ENCODE data around the gene KANSL3. TPM values are rescaled to one million over a fixed set of nuclear protein-coding genes. Genes with fewer than 3 reads are reported as not detected.
A peak's percentile ranks its signal among the peaks of the same experiment; 100 is the strongest.
"Not testable (repeated sequence)": the region's sequence is repeated elsewhere in the genome, so short reads cannot be mapped to it uniquely, and the experiment has no call there.

The KANSL3 gene
- total RNA-seq, 1 donor from 2014 or later = 21.6 TPM

DNA sequence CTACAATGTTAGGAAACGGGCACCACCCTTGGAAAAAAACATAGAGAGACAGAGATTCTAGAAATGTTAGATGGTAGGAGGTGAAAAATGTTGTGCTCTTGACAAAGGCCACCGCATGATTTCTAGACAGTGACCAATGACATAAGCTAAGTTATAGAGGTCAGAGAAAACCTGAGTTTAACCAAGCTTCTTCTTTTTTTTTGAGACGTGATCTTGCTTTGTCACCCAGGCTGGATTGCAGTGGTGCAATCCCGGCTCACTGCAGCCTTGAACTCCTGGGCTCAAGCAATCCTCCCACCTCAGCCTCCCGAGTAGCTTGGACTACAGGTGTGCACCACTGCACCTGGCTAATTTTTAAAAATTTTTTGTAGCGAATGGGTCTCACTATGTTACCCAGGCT is 17.4 kb upstream of the KANSL3 start:
- DNase-seq (ENCODE audit: low read depth in 2 of 2) = no peak

DNA sequence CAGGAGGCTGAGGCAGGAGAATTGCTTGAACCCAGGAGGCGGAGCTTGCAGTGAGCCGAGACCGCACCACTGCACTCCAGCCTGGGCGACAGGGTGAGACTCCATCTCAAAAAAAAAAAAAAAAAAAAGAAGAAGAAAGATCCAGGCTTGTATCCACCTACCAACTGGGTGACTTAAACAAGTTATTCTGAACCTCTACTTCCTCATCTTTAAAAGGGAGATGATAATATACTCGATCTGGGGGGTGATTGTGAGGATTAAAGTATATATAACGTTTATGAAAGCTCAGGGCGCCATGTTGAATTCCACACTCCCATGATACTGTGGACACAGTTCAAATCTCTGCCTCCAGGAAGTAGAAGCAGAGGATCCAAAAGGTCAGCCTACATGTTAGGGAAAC is 16.7 kb upstream of the KANSL3 start:
- not testable (repeated sequence) for DNase-seq (ENCODE audit: low read depth in 2 of 2)

DNA sequence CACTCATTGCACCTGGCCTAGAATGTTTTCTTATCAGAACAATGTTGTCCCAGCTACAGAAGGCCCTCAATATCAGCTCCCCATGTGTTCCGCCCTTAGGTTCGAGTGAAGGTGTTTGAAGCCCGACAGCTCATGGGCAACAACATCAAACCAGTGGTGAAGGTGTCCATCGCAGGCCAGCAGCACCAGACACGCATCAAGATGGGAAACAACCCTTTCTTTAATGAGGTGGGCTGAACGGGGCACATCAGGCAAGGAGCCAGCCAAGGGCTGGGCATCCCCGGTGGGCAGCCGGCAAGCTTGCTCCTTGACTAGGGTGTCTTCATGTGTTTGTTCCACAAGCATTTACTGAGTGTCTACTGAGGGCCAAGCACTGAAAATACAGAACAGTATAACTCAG is 13.7 kb upstream of the KANSL3 start:
- DNase-seq (ENCODE audit: low read depth in 2 of 2) = no peak

DNA sequence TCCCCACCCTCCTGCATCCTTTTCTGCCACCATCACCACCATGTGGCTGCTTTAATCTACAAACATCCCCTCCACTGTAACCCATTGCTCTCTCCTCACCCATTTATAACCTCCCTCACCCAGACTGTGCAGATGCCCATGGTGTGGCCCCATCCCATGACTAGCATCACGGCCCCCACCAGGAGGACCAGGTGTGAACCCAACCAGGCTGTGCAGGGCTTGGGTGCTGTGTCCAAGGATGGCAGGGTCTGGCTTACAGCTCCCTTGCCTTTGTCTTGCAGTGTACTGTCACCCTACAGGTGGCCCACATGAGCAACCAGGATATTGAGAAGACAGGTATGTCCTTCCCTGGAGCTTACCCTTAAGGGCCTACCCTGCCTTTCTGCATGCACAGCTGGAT is 11.2 kb upstream of the KANSL3 start:
- no peak for DNase-seq (ENCODE audit: low read depth in 2 of 2)

DNA sequence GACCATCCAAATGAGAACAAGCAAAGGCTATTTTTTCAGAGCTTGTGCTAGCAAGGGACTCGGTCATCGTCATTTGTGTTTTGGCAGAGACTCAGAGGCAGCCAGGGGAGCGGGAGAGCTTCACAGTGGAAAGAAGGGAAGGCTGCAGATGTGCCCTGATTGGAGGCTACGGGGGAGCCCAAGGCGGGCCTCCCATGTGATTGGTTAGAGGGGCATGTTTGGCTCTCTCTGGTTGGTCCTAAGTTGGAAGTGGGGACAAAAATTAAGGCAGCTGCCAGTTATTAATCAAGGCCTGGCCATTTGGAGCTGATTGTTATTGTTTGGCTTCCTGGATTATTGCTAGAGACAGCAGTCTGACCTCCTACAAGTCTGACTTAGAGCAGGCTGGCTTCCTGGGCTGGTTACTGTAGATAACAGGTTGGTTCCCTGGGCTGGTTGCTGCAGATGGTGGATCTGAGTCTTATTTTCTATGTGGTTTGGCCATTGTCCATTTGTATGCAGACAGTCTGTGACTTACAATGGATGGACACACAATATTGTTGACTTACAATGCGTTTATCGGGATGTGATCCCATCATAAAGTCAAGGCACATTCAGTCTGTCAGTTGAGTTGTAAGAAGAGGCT is 10.3 kb upstream of the KANSL3 start:
- no peak for DNase-seq (ENCODE audit: low read depth in 2 of 2)

DNA sequence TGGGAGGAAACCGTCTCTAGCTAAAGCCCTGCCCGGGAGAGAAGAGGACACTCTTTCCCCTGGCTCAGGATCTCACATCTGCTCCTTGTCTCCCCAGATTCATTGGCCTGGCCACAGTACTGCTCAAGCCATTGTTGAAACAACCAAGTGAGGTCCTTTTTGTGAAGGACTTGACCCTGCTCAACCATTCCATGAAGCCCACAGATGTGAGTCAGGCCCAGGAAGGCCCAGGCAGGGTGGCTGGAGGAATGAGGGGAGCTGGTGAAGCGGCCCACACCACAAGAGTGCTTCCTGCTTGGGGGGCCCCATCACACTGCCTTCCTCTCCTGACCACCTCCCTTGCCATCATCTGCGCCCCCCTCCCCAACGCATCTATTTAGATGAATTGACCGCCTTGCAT is 9.6 kb upstream of the KANSL3 start:
- DNase-seq (ENCODE audit: low read depth in 2 of 2) = no peak

DNA sequence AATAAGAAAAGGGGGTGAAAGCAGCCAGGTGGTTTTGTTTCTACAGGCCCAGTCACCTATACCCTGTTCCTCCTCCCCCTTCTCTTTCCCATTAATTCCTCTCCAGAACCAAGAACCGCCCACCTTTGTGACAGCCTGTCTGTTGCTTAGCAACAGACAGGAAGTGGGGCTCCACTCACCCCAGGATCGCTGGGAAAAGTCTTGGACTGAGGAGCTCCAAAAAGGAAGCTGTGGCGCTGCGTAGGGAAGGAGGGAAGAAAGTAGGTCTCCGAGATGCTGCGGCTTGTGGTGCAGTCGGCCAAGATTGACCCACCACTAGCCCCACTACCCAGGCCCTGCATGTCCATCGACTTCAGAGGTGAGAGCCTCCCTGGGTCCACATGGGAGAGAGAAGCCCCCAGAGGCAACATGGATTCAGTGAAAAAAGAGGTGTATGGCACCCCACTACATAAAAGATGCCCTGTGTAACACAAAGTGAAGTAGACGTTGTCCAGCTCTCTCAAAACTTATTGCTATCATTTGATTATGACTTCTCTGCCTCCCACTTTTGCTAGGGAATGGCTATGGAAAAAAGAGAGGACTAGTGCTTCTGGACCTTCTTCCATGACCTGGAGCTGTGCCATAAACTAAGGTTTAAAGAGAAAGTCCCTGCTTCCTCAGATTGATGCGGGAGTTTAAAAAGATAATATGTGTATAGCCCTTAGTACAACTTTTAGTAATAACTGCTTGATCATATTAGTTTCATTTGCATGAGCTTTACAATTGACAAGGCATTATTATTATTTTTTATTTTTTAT is 4.7 kb upstream of the KANSL3 start, which contains the start of gene FER1L5:
Gene FER1L5 (plus strand): TSS at position 201 of the 797 bp plus-strand sequence. CDS start 73 bp downstream, at position 274.
- DNase-seq (ENCODE audit: low read depth in 2 of 2) = no peak

DNA sequence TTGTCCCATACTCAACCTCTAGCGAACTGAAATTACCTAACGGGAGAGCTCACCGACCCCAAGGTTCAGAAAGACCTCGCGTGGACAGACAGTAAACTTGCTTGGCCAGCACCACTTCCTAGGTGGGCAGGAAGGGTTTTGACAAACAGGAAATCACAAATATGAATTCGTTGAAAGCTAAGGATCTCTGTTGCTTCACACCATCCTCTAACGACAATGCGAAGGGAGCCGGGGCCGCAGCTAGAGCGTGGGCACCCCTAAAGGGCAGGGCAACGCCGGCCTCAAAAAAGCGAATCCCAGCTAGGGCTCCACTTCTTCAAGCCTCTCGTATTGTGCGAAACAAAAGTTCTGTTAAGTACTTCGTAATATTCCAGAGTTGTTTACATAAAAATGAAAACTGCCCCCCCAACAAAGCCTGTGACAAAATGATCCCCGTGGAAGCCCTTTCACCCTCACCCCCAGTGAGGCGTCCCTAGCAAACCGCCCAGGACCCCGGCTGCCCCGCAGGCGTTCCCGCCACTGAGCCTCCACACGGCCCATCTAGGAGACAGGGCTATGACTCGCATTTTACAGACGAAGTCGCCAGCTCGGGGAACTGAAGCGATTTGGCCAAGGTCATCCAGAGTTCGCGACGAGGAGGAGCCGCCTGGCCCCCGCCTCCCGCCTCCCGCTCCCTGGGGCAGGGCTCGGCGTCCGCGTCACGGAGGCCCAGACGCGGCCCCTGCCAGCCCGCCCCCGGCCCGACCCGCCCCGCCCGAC is 548 bp downstream of the KANSL3 start:
- DNase-seq (ENCODE audit: low read depth in 2 of 2) = peak; percentile 80 to 90

DNA sequence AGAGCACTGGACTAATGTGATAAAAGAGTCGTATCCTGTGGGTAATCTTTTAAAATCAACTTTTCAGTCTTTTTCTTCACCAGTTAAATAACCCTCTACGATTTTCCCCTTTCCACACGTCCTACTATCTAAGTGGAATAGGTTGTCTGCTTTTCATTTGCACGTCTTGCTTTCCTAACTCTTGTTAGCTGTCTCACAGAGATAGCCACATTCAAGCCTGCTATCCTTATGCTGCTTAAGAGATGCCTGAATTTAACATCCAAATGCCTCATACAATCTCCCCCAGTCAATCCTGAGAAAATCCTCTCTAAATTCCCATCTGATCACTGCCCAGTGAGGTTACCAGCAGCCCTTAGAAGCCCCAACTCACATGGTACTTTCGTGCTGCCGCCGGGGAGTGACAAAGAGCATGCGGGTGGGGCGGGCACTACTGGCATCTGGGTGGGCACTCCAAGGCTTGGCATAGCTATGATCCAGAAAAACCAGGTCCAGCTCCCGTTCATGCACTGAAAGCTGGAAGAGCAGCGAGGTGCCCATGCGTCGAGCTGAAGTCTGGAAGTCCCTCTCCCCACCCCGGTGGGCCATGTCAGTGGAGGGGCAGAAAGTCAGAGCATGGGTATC is 1.5 kb downstream of the KANSL3 start:
- DNase-seq (ENCODE audit: low read depth in 2 of 2) = peak; percentile 20 to 23

DNA sequence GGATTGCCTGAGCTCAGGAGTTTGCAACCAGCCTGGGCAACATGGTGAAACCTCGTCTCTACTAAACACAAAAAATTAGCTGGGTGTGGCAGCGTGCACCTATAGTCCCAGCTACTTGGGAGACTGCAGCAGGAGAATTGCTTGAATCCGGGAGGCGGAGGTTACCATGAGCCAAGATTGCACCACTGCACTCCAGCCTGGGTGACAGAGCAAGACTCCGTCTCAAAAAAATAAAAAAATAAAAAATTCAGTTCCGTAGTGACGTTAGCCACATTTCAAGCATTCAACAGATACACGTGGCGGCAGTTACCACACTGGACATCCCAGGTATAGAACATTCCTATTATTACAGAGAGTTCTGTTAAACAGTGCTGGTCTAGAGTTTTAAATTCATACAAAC is 4.5 kb downstream of the KANSL3 start:
- DNase-seq (ENCODE audit: low read depth in 2 of 2) = no peak

DNA sequence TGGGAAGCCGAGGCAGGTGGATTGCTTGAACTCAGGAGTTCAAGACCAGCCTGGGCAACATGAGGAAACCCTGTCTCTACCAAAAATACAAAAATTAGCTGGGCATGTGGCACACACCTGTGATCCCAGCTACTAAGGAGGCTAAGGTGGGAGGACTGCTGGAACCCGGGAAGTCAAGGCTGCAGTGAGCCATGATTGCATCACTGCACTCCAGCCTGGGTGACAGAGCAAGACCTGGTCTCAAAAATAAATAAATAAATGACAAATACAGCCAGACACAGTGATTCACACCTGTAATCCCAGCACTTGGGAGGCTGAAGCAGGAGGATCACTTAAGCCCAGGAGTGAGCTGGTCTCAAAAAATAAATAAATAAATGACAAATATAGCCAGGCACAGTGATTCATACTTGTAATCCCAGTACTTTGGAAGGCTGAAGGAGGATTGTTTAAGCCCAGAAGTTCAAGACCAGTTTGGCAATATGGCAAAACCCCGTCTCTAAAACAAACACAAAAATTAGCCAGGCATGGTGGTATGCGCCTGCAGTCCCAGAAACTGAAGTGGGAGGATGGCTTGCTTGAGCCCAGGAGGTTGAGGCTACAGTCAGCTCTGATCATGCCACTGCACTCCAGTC is 6.2 kb downstream of the KANSL3 start:
- no peak for DNase-seq (ENCODE audit: low read depth in 2 of 2)

DNA sequence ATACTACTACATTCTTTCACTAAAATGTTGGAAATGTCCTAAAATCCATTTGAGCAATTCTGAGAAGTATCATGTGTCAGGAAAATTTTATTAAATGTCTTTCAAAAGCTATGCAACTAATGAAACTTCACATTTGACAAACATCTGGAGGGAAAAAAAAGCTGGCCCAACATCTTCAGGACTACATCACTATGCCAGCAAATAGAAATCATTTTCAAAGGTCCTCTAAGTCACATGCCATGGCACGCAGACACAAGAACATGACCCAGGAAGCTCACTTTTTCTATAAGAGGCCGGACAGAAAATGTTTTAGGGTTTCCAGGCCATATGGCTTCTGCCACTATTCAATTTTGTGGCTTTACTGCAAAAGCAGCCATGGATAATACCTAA is 11.6 kb downstream of the KANSL3 start:
- DNase-seq (ENCODE audit: low read depth in 2 of 2) = no peak

DNA sequence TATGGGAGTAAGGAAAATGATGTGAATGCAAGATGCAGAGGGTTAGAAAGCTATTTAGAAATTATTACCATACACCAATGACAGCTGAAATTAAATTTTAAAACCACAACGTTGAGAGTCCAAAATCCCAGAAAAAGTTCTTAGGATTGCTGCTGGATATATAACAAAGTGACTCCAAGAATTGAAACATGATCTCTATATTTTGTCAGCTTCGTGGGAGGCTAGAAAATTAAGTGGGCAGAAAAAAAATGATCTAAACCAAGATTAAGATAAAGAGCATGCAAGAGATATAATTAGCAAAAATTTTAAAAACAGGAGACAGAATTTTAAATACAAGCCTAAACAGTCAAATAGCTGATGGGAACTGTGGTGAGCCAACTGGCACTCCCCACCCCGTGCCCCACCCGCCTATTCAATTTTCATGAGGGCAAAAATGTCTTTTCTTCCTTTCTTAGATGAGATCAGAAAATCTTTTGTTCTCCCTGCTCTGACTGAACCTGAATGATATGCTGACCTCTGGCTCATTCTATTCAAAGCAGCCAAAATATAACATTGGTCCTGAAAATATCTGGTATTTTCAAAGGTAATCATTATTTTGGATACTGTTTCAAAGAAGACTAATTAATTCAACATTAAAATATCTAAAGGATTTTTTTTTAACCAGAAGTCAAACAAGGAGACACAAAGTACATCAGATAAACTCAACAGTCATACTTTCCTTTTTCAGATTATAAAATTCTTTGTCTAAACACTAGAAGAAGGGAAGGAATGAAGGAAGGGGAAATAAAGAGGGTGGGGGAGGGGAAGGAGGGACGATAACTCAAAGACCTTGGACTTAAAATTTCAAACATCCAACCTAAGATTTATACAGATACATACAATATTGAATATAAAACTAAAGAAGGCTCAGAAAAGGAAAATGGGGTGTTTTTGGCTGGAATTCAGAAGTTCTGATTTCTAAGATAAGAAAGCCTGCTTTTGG is 12.2 kb downstream of the KANSL3 start:
- DNase-seq (ENCODE audit: low read depth in 2 of 2) = peak in 1 of 2 donors; percentile 17

DNA sequence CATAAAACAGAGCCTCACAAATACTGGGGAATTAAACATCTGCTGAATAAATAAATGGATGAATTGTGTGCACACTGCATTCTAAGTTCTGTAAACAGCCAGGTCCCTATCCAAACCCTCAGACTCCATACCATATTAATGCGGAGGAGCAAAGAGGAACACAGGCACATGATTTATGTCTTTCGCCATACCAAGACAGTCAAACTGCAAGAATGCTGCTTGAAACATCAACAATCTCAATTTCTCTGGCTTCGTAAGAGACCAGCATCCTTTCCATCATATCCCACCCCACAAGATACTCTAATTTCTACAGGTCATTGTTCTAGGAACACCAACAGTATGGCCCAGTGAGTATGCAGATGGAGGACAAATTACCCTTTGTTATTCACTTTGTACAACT is 15.0 kb downstream of the KANSL3 start:
- no peak for DNase-seq (ENCODE audit: low read depth in 2 of 2)

DNA sequence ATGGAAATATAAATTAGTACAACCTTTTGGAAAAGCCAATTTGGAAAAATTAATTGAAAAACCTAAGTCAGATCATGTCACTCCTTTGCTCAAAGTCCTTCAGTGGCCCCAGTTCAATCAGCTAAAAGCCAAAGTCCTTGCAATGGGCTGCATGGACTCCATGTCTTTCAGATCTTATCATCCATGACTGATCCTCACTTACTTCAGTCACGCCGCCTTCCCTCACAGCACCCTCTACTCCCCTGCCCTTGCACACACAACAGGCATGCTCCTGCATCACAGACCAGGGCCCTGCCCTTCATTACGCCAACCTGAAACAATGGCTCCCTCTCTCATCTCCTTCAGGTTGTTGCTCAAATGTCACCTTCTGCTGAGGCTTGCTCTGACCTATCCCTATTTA is 15.6 kb downstream of the KANSL3 start:
- no peak for DNase-seq (ENCODE audit: low read depth in 2 of 2)

DNA sequence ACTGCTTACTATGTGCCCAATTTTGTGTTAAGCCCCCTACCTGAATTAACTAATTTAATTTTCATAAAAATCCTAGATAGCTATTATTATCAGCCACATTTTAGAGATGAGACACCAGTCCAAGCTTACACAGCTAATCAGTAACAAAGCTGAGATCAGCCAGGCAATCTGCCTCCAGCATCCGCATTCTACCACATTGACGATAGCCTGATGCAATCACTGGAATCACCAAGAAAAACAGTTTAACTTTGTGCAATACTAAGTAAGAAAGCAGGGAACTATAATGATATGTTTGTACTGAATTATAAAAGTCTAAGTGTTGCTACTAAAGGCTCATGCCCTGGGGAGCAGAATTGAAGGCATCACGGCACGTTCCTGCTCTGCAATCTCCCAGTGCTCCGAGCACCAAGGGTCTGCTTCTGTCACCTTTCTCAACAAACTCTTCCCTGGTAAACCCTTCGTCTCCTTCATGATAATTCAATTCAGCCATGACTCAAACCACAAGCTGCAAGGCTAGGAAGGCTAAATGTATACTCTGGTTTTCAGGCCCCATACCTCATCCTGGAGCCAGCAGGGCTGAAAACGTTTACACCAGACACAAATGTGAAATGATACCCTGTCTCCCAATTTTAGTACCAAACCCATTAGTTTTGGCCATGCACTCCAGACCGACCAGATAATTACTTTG is 19.4 kb downstream of the KANSL3 start:
- no peak for DNase-seq (ENCODE audit: low read depth in 2 of 2)

DNA sequence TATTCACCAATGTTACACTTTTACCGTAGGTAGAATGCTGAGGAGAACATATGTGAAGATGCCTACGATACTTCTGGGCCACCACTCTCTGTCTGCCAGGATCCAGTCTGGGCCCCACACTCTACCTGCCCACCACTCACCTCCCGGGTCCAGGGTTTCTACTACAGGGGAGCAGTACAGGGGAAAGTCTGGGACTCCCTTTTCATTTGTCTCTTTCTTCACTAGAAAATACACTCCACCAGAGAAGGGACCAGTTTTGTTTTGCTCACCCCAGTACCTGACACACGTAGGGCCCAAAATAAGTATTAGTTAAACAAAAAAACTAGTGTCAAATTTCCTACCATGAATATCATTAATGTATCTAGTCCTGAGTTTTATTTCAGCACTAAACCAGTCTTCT is 21.1 kb downstream of the KANSL3 start:
- no peak for DNase-seq (ENCODE audit: low read depth in 2 of 2)

DNA sequence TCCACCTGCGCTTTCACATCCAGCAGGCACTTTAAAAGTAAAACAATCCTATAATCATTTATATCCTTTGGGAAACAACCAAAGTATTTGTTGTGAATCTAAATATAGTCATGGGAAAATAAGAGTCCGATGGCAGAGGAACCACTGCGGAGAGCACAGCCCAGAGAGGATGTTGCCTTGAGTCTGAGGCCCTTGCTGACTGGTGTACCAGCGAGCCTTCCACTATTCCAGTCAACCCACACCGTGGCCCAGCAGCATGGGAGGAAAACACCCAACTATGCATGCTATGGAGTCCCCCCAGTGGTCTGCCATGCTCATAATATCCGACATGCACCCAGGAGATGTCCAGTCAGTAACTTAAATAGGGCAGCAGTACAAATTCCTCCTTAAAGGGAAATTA is 21.6 kb downstream of the KANSL3 start:
- DNase-seq (ENCODE audit: low read depth in 2 of 2) = no peak

DNA sequence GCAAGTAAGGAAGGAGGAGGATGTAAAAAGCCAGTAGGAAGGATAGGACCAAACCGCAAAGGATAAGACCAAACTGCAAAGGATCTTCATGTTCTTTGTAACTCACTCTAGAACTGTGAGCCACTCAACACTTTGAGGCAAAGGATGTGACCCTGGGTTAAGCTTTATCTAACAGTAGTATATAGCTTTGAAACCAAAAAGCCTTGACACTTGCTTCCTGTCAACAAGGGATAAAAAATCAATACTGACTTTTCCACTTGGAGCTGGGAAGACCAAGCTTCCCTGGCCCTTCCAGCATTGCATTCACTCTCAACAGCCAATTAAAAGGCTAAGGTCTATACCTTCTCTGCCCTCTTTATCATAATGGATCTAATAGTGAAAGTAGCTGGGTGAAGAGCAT is 22.0 kb downstream of the KANSL3 start:
- no peak for DNase-seq (ENCODE audit: low read depth in 2 of 2)

All from lung microvascular endothelial cell (primary cell).